22Rv1 (cell line): ENCODE measurements around the gene TMEM254.
"Not testable (repeated sequence)": the region's sequence is repeated elsewhere in the genome, so short reads cannot be mapped to it uniquely, and the experiment has no call there.

Source experiments
- H3K27ac ChIP-seq: fragments of 450-650 bp; 2 replicates; pipeline ENCODE4 v1.5.1; 2017
- ZFX ChIP-seq: fragments of 450-650 bp; IDR thresholded peaks from 2 replicates; pipeline ENCODE4 v1.6.1; 2017; ENCODE audit warnings: antibody characterized with exemption, borderline replicate concordance
- TF ChIP-seq, protein P1 (sequence below): fragments of 450-650 bp; IDR thresholded peaks from 2 replicates; pipeline ENCODE4 v1.5.1; 2017; ENCODE audit warnings: mild to moderate bottlenecking

The TMEM254 gene, protein sequence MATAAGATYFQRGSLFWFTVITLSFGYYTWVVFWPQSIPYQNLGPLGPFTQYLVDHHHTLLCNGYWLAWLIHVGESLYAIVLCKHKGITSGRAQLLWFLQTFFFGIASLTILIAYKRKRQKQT

DNA sequence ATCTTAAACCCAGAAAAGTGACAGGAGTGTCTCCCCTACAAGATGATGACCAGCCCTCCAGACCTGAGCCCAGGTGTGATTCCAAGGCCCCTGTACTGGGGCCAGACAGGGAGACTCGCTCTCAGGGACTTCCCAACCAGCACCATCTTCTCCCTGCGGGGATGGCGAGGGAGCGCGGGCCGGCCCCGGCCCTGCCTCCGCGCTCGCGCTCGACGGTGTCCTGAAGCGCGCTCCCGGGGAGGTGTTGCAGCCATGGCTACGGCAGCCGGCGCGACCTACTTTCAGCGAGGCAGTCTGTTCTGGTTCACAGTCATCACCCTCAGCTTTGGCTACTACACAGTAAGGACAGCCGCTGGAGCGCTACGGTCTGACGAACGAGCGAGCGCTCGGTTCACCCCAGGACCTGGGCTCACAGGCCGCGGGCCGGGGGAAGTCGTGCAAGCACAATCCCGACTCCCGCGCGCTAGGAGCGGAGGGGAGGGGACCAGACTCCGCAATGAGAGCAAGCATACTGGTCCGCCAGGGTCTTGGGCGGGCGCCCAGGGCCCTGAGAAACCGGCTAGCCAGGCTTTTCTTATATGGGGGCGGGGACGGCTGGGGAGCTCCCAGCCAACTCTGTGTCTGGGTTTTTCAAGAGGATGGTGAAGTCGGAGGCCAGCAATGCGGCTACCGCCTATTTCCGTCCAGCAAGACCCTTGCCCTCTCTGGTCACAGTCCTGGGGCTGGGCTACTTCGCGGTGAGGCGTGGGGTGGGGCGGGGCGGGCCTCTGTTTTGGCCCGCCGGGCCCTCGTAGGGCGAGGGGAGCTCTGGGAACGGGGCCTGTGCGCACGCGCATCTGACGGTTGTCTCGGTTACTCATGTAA is at the start of gene TMEM254:
TMEM254 (plus strand) TSS at position 218 of the 864 bp plus-strand sequence; CDS start at position 253, 35 bp downstream.
- peak within 1 kb of the TSS; percentile 97 for H3K27ac ChIP-seq
- no peak for TF ChIP-seq ZFX
- TF ChIP-seq, protein P1, sequence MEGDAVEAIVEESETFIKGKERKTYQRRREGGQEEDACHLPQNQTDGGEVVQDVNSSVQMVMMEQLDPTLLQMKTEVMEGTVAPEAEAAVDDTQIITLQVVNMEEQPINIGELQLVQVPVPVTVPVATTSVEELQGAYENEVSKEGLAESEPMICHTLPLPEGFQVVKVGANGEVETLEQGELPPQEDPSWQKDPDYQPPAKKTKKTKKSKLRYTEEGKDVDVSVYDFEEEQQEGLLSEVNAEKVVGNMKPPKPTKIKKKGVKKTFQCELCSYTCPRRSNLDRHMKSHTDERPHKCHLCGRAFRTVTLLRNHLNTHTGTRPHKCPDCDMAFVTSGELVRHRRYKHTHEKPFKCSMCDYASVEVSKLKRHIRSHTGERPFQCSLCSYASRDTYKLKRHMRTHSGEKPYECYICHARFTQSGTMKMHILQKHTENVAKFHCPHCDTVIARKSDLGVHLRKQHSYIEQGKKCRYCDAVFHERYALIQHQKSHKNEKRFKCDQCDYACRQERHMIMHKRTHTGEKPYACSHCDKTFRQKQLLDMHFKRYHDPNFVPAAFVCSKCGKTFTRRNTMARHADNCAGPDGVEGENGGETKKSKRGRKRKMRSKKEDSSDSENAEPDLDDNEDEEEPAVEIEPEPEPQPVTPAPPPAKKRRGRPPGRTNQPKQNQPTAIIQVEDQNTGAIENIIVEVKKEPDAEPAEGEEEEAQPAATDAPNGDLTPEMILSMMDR: no peak

DNA sequence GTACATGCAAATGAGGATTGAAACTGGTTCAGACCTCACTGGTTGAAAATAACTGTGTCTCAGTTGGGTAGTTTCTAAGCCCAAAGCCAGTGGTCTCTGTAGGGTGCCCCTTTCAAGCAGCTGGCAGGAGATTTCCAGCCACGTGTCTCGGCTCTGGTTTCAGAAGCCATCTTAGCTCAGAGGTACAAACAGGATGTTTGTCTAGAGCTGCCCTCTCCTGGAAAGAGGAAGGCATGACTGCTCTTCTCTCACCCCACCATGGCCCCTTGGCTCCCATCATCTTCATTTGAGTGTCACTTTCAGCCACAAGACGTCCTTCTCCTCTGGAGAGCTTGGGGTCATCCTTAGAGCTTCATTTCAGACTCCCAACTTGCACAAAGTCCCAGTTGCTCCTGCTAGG is 49.3 kb upstream of the TMEM254 start:
- not testable (repeated sequence) for H3K27ac ChIP-seq
- TF ChIP-seq, protein P1: peak; percentile 10; the same call in 1 of the 2 replicates

DNA sequence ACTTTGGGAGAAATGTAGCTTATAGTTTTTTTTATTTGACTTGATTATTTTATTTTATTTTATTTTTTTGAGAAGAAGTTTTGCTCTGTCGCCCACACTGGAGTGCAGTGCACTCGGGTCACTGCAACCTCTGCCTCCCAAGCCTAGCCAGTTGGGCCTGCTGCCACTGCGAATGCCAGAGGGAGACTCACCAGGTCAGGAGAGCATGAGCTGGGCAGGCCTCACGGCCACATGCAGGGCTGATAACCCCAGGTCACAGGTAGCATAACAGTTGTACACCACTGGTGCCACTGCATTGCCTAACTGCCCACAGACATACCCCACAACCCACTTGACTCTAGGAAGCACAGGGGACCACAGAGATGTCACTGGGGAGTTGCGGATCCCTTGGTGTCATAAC is 48.6 kb upstream of the TMEM254 start:
- H3K27ac ChIP-seq: not testable (repeated sequence)

DNA sequence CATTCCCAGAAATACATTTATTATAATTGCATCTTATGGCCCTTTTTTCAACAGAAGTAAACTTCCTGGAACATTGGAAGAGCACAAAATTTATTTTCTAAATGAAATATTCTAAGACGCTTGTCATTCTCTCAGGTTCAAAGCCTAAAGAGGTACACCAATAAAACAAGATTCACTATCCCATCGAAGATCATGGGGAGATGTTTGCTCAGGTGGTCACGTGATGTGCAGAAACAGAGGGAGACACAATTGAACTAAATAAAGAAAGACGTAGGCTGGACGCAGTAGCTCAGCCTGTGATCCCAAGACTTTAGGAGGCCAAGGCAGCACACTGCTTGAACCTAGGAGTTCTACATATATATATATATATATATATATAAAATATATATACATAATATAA is 46.0 kb upstream of the TMEM254 start:
- TF ChIP-seq, protein P1: no peak
- TF ChIP-seq ZFX: no peak
- H3K27ac ChIP-seq: no peak overlapping the region

DNA sequence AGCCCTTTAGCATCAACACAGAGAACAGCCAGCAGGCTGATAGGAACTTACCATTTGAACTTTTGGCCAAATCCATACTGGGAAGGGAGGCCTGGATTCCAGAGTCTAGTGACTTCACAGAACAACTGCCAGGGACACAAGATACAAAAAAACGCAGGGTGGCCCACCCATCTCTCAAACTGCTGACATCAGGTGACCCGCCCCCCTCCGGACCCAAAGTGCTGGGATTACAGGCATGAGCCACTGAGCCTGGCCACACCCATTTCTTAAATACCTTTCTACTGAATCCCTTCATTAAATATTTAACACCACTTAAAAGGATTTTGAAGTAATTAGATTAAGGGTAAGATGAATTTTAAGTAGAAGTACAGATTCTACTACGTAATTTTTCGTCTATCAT is 43.7 kb upstream of the TMEM254 start:
- not testable (repeated sequence) for H3K27ac ChIP-seq

DNA sequence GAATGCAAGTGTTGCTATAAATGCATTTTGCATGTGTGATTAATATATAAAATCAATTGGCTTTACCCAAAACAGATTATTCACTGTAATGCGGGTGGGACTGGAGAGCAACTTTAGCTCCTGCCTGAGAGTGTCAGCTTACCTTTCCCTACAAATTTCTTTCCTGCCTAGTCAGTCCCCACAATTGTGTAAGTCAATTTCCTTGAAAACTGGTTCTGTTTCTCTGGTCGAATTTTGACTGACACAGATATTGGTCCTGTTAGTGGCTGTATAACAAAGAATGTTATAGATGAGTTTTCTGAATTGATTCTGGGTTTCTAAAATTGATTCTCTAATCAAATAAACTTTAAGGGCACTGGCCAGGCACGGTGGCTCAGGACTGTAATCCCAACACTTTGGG is 43.0 kb upstream of the TMEM254 start:
- H3K27ac ChIP-seq: not testable (repeated sequence)

DNA sequence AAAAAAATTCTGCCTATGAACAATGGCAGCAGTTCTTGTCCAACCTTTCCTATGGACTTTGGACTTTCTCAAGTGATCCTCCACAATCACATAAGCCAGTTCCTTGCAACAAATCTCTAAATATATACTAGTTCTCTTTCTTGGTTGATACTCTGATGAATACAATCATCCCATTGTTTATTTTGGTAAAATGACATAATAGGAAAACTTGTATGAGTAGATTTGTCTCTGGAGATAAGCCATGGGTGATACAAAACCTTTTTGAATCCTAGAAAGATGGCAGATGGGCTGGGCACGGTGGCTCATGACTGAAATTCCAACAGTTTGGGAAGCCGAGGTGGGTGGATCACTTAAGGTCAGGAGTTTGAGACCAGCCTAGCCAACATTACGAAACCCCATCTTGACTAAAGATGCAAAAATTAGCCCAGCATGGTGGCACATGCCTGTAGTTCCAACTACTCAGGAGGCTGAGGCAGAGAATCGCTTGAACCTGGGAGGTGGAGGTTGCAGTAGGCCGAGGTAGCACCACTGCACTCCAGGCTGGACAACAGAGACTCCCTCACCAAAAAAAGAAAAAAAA is 41.5 kb upstream of the TMEM254 start:
- not testable (repeated sequence) for H3K27ac ChIP-seq

DNA sequence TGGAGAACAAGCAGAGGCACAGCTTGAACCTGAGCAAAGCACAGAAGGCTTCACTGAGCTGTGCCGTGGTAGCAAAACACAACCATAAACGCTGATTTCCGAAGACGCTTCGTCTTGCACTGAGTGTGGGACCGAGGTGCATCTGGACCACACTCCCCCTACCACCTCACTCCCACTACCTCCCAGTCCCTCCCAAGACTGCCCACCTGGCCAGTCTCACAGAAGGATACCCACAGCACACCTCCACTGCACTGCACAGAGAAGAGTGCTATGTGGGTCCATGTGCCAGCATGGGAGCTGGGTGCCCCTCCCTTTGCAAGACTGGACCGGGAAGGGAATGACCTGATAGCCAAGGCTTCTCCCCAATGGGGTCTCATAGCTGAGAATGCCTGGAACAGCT is 40.2 kb upstream of the TMEM254 start:
- not testable (repeated sequence) for H3K27ac ChIP-seq

DNA sequence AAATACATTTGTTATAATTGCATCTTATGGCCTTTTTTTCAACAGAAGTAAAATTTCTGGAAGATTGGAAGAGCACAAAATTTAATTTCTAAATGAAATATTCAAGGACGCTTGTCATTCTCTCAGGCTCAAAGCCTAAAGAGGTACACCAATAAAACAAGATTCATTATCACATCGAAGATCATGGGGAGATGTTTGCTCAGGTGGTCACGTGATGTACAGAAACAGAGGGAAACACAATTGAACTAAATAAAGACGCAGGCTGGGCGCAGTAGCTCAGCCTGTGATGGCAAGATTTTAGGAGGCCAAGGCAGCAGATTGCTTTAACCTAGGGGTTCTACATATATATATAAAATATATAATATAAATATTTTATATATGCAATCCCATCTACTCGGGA is 37.3 kb upstream of the TMEM254 start:
- TF ChIP-seq, protein P1: no peak
- TF ChIP-seq ZFX: no peak
- no peak overlapping the region for H3K27ac ChIP-seq

DNA sequence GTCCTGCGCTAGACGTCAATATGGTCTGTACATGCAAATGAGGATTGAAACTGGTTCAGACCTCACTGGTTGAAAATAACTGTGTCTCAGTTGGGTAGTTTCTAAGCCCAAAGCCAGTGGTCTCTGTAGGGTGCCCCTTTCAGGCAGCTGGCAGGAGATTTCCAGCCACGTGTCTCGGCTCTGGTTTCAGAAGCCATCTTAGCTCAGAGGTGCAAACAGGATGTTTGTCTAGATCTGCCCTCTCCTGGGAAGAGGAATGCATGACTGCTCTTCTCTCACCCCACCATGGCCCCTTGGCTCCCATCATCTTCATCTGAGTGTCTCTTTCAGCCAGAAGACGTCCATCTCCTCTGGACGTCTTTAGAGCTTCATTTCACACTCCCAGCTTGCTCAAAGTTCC is 33.5 kb upstream of the TMEM254 start:
- not testable (repeated sequence) for H3K27ac ChIP-seq
